HepG2 (cell line): ENCODE measurements around the gene CDH13. TPM values are rescaled to one million over a fixed set of nuclear protein-coding genes. Genes with fewer than 3 reads are reported as not detected.

Experiments
- ATAC-seq: fragments of 200-7000 bp; cut with Tn5 transposase; 3 replicates; pipeline ENCODE4 v1.9.1; 2020; ENCODE audit warnings: mild to moderate bottlenecking, moderate library complexity
- BruUV-seq: library from RNA; stranded (reverse); fragments of 400-500 nt; replicated peaks from 2 replicates; lab custom pipeline; 2021; lab: Mats Ljungman, UMichigan
- CTCF ChIA-PET: fragments of 300-600 bp; formaldehyde crosslinking; extraction: SDS; loops from one replicate; lab custom pipeline; 2021; ENCODE audit warnings: low total read pairs, inconsistent platforms, low intra/inter-chr PET ratio; lab: Yijun Ruan, JAX
- POLR2A ChIA-PET: fragments of 350-600 bp; sonication (Branson Sonifier 250); formaldehyde crosslinking; loops from one replicate; lab custom pipeline; 2020; ENCODE audit warnings: antibody characterized with exemption, inconsistent platforms; lab: Yijun Ruan, JAX
- DNase-seq: peaks from one replicate; pipeline ENCODE4 v3.0.0-alpha.2; 2015; ENCODE audit warnings: low spot score
- FAIRE-seq: peaks from 3 replicates; lab custom pipeline; 2011; peaks lifted over from hg19 to GRCh38; lab: Jason Lieb, UNC
- H2AFZ ChIP-seq: one replicate; pipeline ENCODE4 v1.6.1; 2011; ENCODE audit warnings: low read length, inconsistent platforms
- H3K27ac ChIP-seq: fragments of 300-600 bp; 3 replicates; pipeline ENCODE4 v1.8.0; 2011; ENCODE audit warnings: mixed run types, mild to moderate bottlenecking, mixed read lengths, low read length, inconsistent platforms; ENCODE audit not compliant: insufficient read depth; ENCODE audit errors: extremely low read length
- H3K27me3 ChIP-seq, 2 experiments: fragments of 200-600 bp in 1 of 2; 2 replicates in 1 of 2; 3 replicates in 1 of 2; pipeline versions ENCODE4 v1.6.0 to v1.8.0; 2011; ENCODE audit warnings: low read length in 2 of 2, mild to moderate bottlenecking in 2 of 2, moderate library complexity in 2 of 2, inconsistent platforms in 1 of 2; ENCODE audit not compliant: insufficient read depth in 2 of 2, control insufficient read depth in 1 of 2
- H3K36me3 ChIP-seq, 2 experiments: fragments of 200-600 bp in 1 of 2; replicated peaks in 1 of 2; 2 replicates in 1 of 2; 3 replicates in 1 of 2; pipeline versions ENCODE4 v1.5.1 to v1.8.0; 2011; ENCODE audit warnings: low read length in 2 of 2, inconsistent platforms in 1 of 2; ENCODE audit not compliant: insufficient read depth in 2 of 2, control insufficient read depth in 1 of 2
- H3K4me1 ChIP-seq: 2 replicates; pipeline ENCODE4 v1.5.1; 2012; ENCODE audit warnings: low read length, inconsistent platforms; ENCODE audit not compliant: insufficient read depth
- H3K4me2 ChIP-seq: 2 replicates; pipeline ENCODE4 v1.6.0; 2011; ENCODE audit warnings: low read depth, low read length, inconsistent platforms
- H3K4me3 ChIP-seq, 3 experiments: fragments of 200-600 bp in 1 of 3; sonication (generic), shearing (Covaris generic) in 1 of 3; replicated peaks in 1 of 3; 2 replicates each; pipeline ENCODE4 v1.5.1; 2011 to 2016; ENCODE audit warnings: low read length in 3 of 3, inconsistent platforms in 2 of 3, low read depth in 2 of 3, mild to moderate bottlenecking in 2 of 3, control low read depth in 1 of 3, mixed read lengths in 1 of 3; ENCODE audit not compliant: insufficient read depth in 1 of 3
- H3K79me2 ChIP-seq: one replicate; pipeline ENCODE4 v1.6.1; 2011; ENCODE audit warnings: low read length, inconsistent platforms; ENCODE audit not compliant: insufficient read depth
- H3K9ac ChIP-seq: 2 replicates; pipeline ENCODE4 v1.6.0; 2011; ENCODE audit warnings: mild to moderate bottlenecking, low read depth, low read length, inconsistent platforms; ENCODE audit not compliant: insufficient read depth
- H3K9me3 ChIP-seq: 2 replicates; pipeline ENCODE4 v1.5.1; 2012; ENCODE audit warnings: mild to moderate bottlenecking, low read length
- H4K20me1 ChIP-seq: 2 replicates; pipeline ENCODE4 v1.6.0; 2011; ENCODE audit warnings: inconsistent platforms, mild to moderate bottlenecking, low read length, moderate library complexity; ENCODE audit not compliant: insufficient read depth
- ARID4A ChIP-seq: sonication (generic); formaldehyde crosslinking; IDR thresholded peaks from 2 replicates; pipeline ENCODE4 v1.5.0; 2020; ENCODE audit warnings: mild to moderate bottlenecking, missing genetic modification reagents, borderline replicate concordance
- CHD2 ChIP-seq: IDR thresholded peaks from 2 replicates; pipeline ENCODE4 v1.6.1; 2011; ENCODE audit warnings: low read depth, low read length, improper control_type of control experiment
- ERF ChIP-seq: IDR thresholded peaks from 2 replicates; pipeline ENCODE4 v1.6.1; 2018; ENCODE audit warnings: missing biosample characterization, missing genetic modification reagents
- FOXK1 ChIP-seq: sonication (generic); formaldehyde crosslinking; IDR thresholded peaks from 2 replicates; pipeline ENCODE4 v1.4.0; 2020; ENCODE audit warnings: low read depth, missing genetic modification reagents, borderline replicate concordance
- GFI1 ChIP-seq: sonication (generic); formaldehyde crosslinking; IDR thresholded peaks from 2 replicates; pipeline ENCODE4 v1.5.0; 2020; ENCODE audit warnings: missing genetic modification reagents, mild to moderate bottlenecking, borderline replicate concordance
- KAT7 ChIP-seq: IDR thresholded peaks from 2 replicates; pipeline ENCODE4 v1.6.1; 2018; ENCODE audit warnings: borderline replicate concordance, missing compliant biosample characterization
- PPARG ChIP-seq: conservative IDR thresholded peaks from 2 replicates; pipeline ENCODE4 v1.6.1; 2016; ENCODE audit warnings: missing biosample characterization, missing genetic modification reagents
- PTBP1 ChIP-seq: fragments of 200-400 bp; formaldehyde crosslinking; IDR thresholded peaks from 2 replicates; pipeline ENCODE4 v1.6.1; 2018; ENCODE audit warnings: low read length, low read depth; ENCODE audit not compliant: poor library complexity, severe bottlenecking
- SOX13 ChIP-seq, 3 experiments: fragments of 450-650 bp in 1 of 3; sonication (generic) in 1 of 3; formaldehyde crosslinking in 1 of 3; IDR thresholded peaks in 2 of 3; conservative IDR thresholded peaks in 1 of 3; 2 replicates each; pipeline versions ENCODE4 v1.5.0 to v1.6.1; 2016 to 2020; ENCODE audit warnings: antibody characterized with exemption in 1 of 3, mild to moderate bottlenecking in 1 of 3, missing compliant biosample characterization in 1 of 3, missing genetic modification reagents in 1 of 3, moderate library complexity in 1 of 3
- TAF1 ChIP-seq: sonication (generic); formaldehyde crosslinking; IDR thresholded peaks from 2 replicates; pipeline ENCODE4 v1.4.0; 2020; ENCODE audit warnings: missing genetic modification reagents
- ZFP41 ChIP-seq: sonication (generic); formaldehyde crosslinking; IDR thresholded peaks from 2 replicates; pipeline ENCODE4 v1.4.0; 2020; ENCODE audit warnings: mild to moderate bottlenecking, missing genetic modification reagents, borderline replicate concordance
- ZNF792 ChIP-seq: IDR thresholded peaks from 2 replicates; pipeline ENCODE4 v1.6.1; 2016
- ZNF850 ChIP-seq: sonication (generic); formaldehyde crosslinking; conservative IDR thresholded peaks from 2 replicates; pipeline ENCODE4 v1.9.0; 2021; ENCODE audit warnings: mild to moderate bottlenecking, missing genetic modification reagents
- ZSCAN9 ChIP-seq: IDR thresholded peaks from 2 replicates; pipeline ENCODE4 v1.6.1; 2016; ENCODE audit warnings: borderline replicate concordance
- in situ Hi-C: cut with HindIII; loops from 2 replicates; pipeline ENCODE4 v1.10.0; 2017; ENCODE audit warnings: low pct_unique_long_range_greater_than_20kb; ENCODE audit not compliant: extremely low pct_ligation_motif_present
- intact Hi-C: fragments of 100-400 bp; cut with micrococcal nuclease; formaldehyde crosslinking; loops from one replicate; pipeline ENCODE4 v1.10.0; 2022; ENCODE audit not compliant: unreplicated experiment
- polyA plus RNA-seq, 8 experiments: library from polyadenylated mRNA; depleted of rRNA in 3 of 8; stranded (reverse) in 7 of 8; unstranded in 1 of 8; fragments of >200 nt; fragmentation: Illumina TruSeq in 4 of 8; extraction: Trizol in 4 of 8; gene quantifications; 2 replicates each; pipeline versions ENCODE4 v1.2.1 to v1.2.3, GENCODE V29; 2011 to 2016; ENCODE audit warnings: low read depth in 4 of 8, missing spikeins in 1 of 8, mixed read lengths in 1 of 8; ENCODE audit not compliant: insufficient read depth in 1 of 8
- total RNA-seq, 5 experiments: library from RNA; depleted of rRNA; stranded (reverse); fragments of >200 nt; fragmentation: Illumina TruSeq; extraction: Trizol; gene quantifications; 2 replicates each; pipeline ENCODE4 v1.2.3, GENCODE V29; 2016; ENCODE audit warnings: low read depth in 1 of 5
- TF ChIP-seq, protein P1 (sequence below): sonication (generic); formaldehyde crosslinking; IDR thresholded peaks from 2 replicates; pipeline ENCODE4 v1.9.0; 2022; ENCODE audit warnings: missing genetic modification reagents, mild to moderate bottlenecking, borderline replicate concordance
- TF ChIP-seq, protein P2 (sequence below): sonication (generic); formaldehyde crosslinking; IDR thresholded peaks from 2 replicates; pipeline ENCODE4 v1.4.0; 2020; ENCODE audit warnings: mild to moderate bottlenecking, missing genetic modification reagents

CDH13 gene
- total and polyA plus RNA-seq, 2 of the 13 experiments (the other 11 are each of a cell fraction or from before 2014, with no cell fraction given): not detected

GRCh38 chr16:82585675-82586074 lies 41.1 kb upstream of the CDH13 start (continued):
- TF ChIP-seq GFI1 (CRISPR knock-in tag): no peak
- no peak for TF ChIP-seq KAT7
- no peak for TF ChIP-seq TAF1 (CRISPR knock-in tag)
- TF ChIP-seq ERF: no peak
- TF ChIP-seq ZFP41 (CRISPR knock-in tag): no peak
- no peak for TF ChIP-seq SOX13 (IDR thresholded peaks at IDR 0.05)
- TF ChIP-seq SOX13 (CRISPR knock-in tag; conservative IDR thresholded peaks at IDR 0.05 in 1 of 2, IDR thresholded peaks at IDR 0.05 in 1 of 2): no peak
- TF ChIP-seq ARID4A (CRISPR knock-in tag): no peak
- TF ChIP-seq, all 625 proteins: peak for 0

DNA sequence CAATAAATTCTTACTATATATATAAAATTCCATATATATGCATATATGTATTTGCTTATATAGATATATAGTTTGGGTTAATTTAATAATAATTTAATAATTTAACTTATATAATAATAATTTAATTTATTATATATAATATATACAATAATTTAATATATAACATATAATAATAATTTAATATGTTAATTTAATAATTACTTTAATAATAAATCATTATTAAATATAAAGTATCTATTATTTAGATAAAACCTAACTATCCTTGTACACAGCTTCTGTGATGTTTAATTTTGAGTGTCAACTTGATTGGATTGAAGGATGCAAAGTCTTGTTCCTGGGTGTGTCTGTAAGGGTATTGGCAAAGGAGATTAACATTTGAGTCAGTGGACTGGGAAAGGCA lies 40.6 kb upstream of the CDH13 start:
- FAIRE-seq (no peak), ATAC-seq (no peak), DNase-seq (no peak)
- Histone ChIP-seq H3K27me3 (peaks cover 3% of the 10 kb centered on the region in 2 experiments; a peak in 2 of 5 replicates), H3K79me2 (no peaks in the 10 kb centered on the region), H3K9me3 (no peaks in the 10 kb centered on the region), H3K4me2 (no peak overlapping the region), H3K4me3 (no peak overlapping the region), H3K27ac (no peak overlapping the region), H3K9ac (no peak overlapping the region), H3K36me3 (no peaks in the 10 kb centered on the region), H3K4me1 (no peaks in the 10 kb centered on the region), H2AFZ (no peak overlapping the region), H4K20me1 (no peaks in the 10 kb centered on the region)
- BruUV-seq: no TSS peak
- in situ Hi-C loops: no loop called here
- intact Hi-C loops: loop anchor here (10.0 kb wide), 1 partner anchor 131 kb away; no protein-coding TSS in a partner anchor
- POLR2A ChIA-PET: no interaction called here
- CTCF ChIA-PET: no interaction called here
- TF ChIP-seq, protein P1, sequence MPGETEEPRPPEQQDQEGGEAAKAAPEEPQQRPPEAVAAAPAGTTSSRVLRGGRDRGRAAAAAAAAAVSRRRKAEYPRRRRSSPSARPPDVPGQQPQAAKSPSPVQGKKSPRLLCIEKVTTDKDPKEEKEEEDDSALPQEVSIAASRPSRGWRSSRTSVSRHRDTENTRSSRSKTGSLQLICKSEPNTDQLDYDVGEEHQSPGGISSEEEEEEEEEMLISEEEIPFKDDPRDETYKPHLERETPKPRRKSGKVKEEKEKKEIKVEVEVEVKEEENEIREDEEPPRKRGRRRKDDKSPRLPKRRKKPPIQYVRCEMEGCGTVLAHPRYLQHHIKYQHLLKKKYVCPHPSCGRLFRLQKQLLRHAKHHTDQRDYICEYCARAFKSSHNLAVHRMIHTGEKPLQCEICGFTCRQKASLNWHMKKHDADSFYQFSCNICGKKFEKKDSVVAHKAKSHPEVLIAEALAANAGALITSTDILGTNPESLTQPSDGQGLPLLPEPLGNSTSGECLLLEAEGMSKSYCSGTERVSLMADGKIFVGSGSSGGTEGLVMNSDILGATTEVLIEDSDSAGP (CRISPR knock-in tag): no peak
- TF ChIP-seq, protein P2, sequence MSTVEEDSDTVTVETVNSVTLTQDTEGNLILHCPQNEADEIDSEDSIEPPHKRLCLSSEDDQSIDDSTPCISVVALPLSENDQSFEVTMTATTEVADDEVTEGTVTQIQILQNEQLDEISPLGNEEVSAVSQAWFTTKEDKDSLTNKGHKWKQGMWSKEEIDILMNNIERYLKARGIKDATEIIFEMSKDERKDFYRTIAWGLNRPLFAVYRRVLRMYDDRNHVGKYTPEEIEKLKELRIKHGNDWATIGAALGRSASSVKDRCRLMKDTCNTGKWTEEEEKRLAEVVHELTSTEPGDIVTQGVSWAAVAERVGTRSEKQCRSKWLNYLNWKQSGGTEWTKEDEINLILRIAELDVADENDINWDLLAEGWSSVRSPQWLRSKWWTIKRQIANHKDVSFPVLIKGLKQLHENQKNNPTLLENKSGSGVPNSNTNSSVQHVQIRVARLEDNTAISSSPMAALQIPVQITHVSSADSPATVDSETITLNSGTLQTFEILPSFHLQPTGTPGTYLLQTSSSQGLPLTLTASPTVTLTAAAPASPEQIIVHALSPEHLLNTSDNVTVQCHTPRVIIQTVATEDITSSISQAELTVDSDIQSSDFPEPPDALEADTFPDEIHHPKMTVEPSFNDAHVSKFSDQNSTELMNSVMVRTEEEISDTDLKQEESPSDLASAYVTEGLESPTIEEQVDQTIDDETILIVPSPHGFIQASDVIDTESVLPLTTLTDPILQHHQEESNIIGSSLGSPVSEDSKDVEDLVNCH (CRISPR knock-in tag): no peak
- TF ChIP-seq FOXK1 (CRISPR knock-in tag): no peak
- no peak for TF ChIP-seq CHD2
- no peak for TF ChIP-seq ZNF792 (CRISPR knock-in tag)
- no peak for TF ChIP-seq ZNF850
- no peak for TF ChIP-seq PTBP1
- TF ChIP-seq ZSCAN9 (CRISPR knock-in tag): no peak
- TF ChIP-seq PPARG: no peak
